Measurements from ENCODE around the gene GAL3ST1. TPM values are rescaled to one million over a fixed set of nuclear protein-coding genes. Genes with fewer than 3 reads are reported as not detected.

Gene GAL3ST1
- polyA plus RNA-seq, 1 of the 3 experiments (the other 2 are of a cell fraction) = not detected

DNA sequence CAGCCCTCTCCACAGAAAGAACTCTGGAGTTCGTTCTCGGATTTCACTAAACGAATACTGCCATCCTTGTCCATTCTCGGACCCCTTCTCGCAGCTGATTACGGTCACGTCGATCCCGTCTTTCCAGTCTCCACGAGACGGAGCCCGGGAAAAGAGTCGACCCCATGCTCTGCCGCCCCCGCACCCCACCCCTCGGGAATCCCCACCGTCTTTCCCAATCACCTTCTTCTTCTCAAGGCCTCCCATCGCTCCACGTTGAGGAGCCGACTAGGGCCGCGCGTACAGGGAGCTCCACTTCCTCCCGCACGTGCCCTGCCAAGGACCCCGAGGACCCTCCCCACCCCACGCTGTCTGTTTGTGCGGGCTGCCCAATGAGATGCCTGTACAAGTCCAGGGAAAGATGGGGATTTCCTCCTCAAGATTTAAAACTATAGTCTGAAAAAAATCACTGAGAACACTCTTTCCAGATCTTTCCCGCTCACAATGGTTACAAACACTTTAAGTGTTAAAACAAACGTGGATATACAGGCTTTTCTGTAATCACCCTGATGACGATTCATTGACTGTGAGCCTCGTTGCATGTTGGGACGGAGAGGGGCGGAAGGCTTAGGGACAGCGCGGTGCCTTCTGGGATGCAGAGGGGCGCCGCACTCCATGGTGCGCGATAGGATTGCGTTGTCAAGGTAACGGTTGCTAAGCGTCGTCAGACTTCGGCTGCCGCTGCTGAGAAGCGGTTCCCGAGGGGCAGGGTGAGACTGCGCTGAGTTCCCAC lies 17.3 kb upstream of the GAL3ST1 start, which contains the start of gene PES1 (continued):
- TF ChIP-seq USF1 (IDR thresholded peaks at IDR 0.05; ENCODE audit: borderline replicate concordance, low read depth) = peak; percentile 83
- TF ChIP-seq, protein P1, sequence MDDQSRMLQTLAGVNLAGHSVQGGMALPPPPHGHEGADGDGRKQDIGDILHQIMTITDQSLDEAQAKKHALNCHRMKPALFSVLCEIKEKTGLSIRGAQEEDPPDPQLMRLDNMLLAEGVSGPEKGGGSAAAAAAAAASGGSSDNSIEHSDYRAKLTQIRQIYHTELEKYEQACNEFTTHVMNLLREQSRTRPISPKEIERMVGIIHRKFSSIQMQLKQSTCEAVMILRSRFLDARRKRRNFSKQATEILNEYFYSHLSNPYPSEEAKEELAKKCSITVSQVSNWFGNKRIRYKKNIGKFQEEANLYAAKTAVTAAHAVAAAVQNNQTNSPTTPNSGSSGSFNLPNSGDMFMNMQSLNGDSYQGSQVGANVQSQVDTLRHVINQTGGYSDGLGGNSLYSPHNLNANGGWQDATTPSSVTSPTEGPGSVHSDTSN (IDR thresholded peaks at IDR 0.05) = no peak
- TF ChIP-seq YY1 (IDR thresholded peaks at IDR 0.05; ENCODE audit: low read depth) = no peak
- no peak for TF ChIP-seq TCF12 (IDR thresholded peaks at IDR 0.05)
- TF ChIP-seq SMC3 (IDR thresholded peaks at IDR 0.05; ENCODE audit: low read depth, low read length) = no peak
- no peak for TF ChIP-seq FOXJ3 (CRISPR knock-in tag; IDR thresholded peaks at IDR 0.05)
- TF ChIP-seq GABPA (IDR thresholded peaks at IDR 0.05; ENCODE audit: low read depth) = peak; percentile 72
- no peak for TF ChIP-seq RAD21 (IDR thresholded peaks at IDR 0.05; ENCODE audit: low read length)
- no peak for TF ChIP-seq NFIC (IDR thresholded peaks at IDR 0.05; ENCODE audit: borderline replicate concordance)
- no peak for TF ChIP-seq FOSL2 (IDR thresholded peaks at IDR 0.05; ENCODE audit: borderline replicate concordance, low read depth)
- peak; percentile 72 for TF ChIP-seq RFX5 (IDR thresholded peaks at IDR 0.05; ENCODE audit: low read length)
- TF ChIP-seq REST (IDR thresholded peaks at IDR 0.05; ENCODE audit: low read depth, low read length) = no peak
- TF ChIP-seq NRF1 (IDR thresholded peaks at IDR 0.05; ENCODE audit: low read depth, low read length) = peak; percentile 67
- TF ChIP-seq RXRA (IDR thresholded peaks at IDR 0.05; ENCODE audit: borderline replicate concordance, low read depth) = no peak
- TF ChIP-seq CTCF (IDR thresholded peaks at IDR 0.05) = no peak
- TF ChIP-seq TAF1 (IDR thresholded peaks at IDR 0.05; ENCODE audit: borderline replicate concordance, low read depth, low read length) = peak; percentile 62; the same call in 1 of the 2 replicates
- peak; percentile 99 for TF ChIP-seq ELF1 (IDR thresholded peaks at IDR 0.05)
- TF ChIP-seq RCOR1 (IDR thresholded peaks at IDR 0.05; ENCODE audit: low read length) = no peak
- no peak for TF ChIP-seq GATA2 (CRISPR knock-in tag; IDR thresholded peaks at IDR 0.05)
